Amniotic epithelial cell (primary cell): Measurements from ENCODE around the gene SMTN.
"Not testable (repeated sequence)": the region's sequence is repeated elsewhere in the genome, so short reads cannot be mapped to it uniquely, and the experiment has no call there.

Experiments
- DNase-seq: peaks from one replicate; pipeline ENCODE4 v3.0.0-alpha.2; 2010; ENCODE audit warnings: low read depth

Gene SMTN

GRCh38 chr22:31104869-31105268, 23.8 kb downstream of the SMTN start:
- DNase-seq = peak; percentile 42

- DNase-seq = no peak
Measured at GRCh38 chr22:31105282-31105929, 24.3 kb downstream of the SMTN start.

- DNase-seq = no peak
Measured at GRCh38 chr22:31106001-31106571, 25.0 kb downstream of the SMTN start.

GRCh38 chr22:31106731-31107177, 25.6 kb downstream of the SMTN start:
- DNase-seq = peak; percentile 59

- DNase-seq = peak; percentile 97
Measured at GRCh38 chr22:31107178-31107893, 26.2 kb downstream of the SMTN start, which contains the start of gene SELENOM. Gene SELENOM, minus strand, starts transcription at chr22:31107568. Its CDS starts 63 bp downstream, at chr22:31107505.

GRCh38 chr22:31107894-31108218, 26.7 kb downstream of the SMTN start:
- DNase-seq = no peak

- DNase-seq = not testable (repeated sequence)
Measured at GRCh38 chr22:31112547-31113091, 31.5 kb downstream of the SMTN start.

- no peak for DNase-seq
Measured at GRCh38 chr22:31118046-31118820, 37.1 kb downstream of the SMTN start.

GRCh38 chr22:31119026-31119717, 38.1 kb downstream of the SMTN start:
- DNase-seq = no peak

GRCh38 chr22:31120230-31120629, 39.1 kb downstream of the SMTN start:
- no peak for DNase-seq

- no peak for DNase-seq
Measured at GRCh38 chr22:31120642-31121041, 39.5 kb downstream of the SMTN start.

GRCh38 chr22:31121403-31121802, 40.3 kb downstream of the SMTN start:
- no peak for DNase-seq

GRCh38 chr22:31122196-31122531, 41.0 kb downstream of the SMTN start:
- DNase-seq = no peak

GRCh38 chr22:31122532-31123291, 41.6 kb downstream of the SMTN start, which contains the start of gene INPP5J:
Gene INPP5J, plus strand, starts transcription at chr22:31122966. Its CDS starts 49 bp downstream, at chr22:31123015.
- DNase-seq = peak; percentile 58

- no peak for DNase-seq
Measured at GRCh38 chr22:31123292-31123602, 42.1 kb downstream of the SMTN start.

- DNase-seq = no peak
Measured at GRCh38 chr22:31124290-31124689, 43.2 kb downstream of the SMTN start.

- DNase-seq = no peak
Measured at GRCh38 chr22:31124811-31125465, 43.8 kb downstream of the SMTN start.

- no peak for DNase-seq
Measured at GRCh38 chr22:31125521-31126117, 44.5 kb downstream of the SMTN start.

GRCh38 chr22:31126128-31126868, 45.2 kb downstream of the SMTN start:
- DNase-seq = no peak

GRCh38 chr22:31126869-31127175, 45.7 kb downstream of the SMTN start:
- DNase-seq = no peak
